Mesodermal cell (in vitro differentiated cells): Measurements from ENCODE around the gene PKD1.
"Not testable (repeated sequence)": the region's sequence is repeated elsewhere in the genome, so short reads cannot be mapped to it uniquely, and the experiment has no call there.

Experiments used
- H3K27ac ChIP-seq: 2 replicates; pipeline ENCODE4 v1.7.0; 2013; ENCODE audit warnings: mild to moderate bottlenecking, low read depth, low read length, moderate library complexity; ENCODE audit not compliant: severe bottlenecking
- H3K36me3 ChIP-seq: 2 replicates; pipeline ENCODE4 v1.7.1; 2013; ENCODE audit warnings: mild to moderate bottlenecking, low read length, moderate library complexity; ENCODE audit not compliant: control insufficient read depth, insufficient read depth
- H3K4me1 ChIP-seq: one replicate; pipeline ENCODE4 v1.7.1; 2013; ENCODE audit warnings: mild to moderate bottlenecking, low read length; ENCODE audit not compliant: insufficient read depth, control insufficient read depth, poor library complexity, severe bottlenecking
- H3K4me3 ChIP-seq: 2 replicates; pipeline ENCODE4 v1.7.0; 2013; ENCODE audit warnings: low read length, control low read depth, mild to moderate bottlenecking; ENCODE audit not compliant: insufficient read depth, poor library complexity, severe bottlenecking; ENCODE audit errors: extremely low read depth
- H3K9me3 ChIP-seq: 2 replicates; pipeline ENCODE4 v1.7.1; 2013; ENCODE audit warnings: mild to moderate bottlenecking, low read length, moderate library complexity; ENCODE audit not compliant: control insufficient read depth
- WGBS, 2 experiments: methylation state at CpG; one replicate each; pipeline ENCODE4 v1.1.5; 2013; ENCODE audit warnings: missing lambda C conversion rate in 2 of 2; ENCODE audit not compliant: insufficient coverage in 2 of 2; 5-methylcytosine and 5-hydroxymethylcytosine counted together

Gene PKD1

DNA sequence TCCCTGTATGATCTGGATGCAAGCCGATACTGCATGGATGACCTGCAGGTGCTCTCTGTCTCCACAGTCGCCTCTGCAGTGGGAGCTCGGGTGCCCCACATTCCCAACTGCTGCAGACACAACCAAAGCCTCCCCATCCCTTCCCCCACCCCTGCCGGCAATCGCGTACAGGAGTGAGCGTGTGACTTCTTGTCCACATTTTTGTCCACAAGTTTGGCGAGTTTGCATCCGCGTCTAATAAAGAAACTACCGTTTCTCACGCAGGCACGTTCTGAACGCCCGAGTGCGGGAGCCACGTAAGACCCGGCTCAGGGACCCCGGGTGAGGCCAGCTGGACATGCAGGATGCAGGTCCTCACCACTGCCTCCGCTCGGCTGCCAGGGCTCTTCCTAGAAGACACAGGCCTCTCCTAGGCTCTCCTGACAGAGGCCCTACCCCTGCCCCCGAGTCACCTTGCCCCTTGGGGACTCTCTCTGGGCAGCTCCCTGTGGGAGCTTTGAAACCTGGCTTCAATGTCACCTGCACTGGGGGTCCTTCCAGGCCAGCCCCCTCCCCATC is 5.7 kb downstream of the PKD1 start:
- H3K4me3 ChIP-seq, H3K9me3 ChIP-seq, H3K36me3 ChIP-seq, H3K27ac ChIP-seq: not testable (repeated sequence)
- WGBS, 2 experiments = 94 to 96% methylated on average over 14 to 16 of the region's 22 CpGs
- peaks cover 23% of the 10 kb centered on the region for H3K4me1 ChIP-seq

DNA sequence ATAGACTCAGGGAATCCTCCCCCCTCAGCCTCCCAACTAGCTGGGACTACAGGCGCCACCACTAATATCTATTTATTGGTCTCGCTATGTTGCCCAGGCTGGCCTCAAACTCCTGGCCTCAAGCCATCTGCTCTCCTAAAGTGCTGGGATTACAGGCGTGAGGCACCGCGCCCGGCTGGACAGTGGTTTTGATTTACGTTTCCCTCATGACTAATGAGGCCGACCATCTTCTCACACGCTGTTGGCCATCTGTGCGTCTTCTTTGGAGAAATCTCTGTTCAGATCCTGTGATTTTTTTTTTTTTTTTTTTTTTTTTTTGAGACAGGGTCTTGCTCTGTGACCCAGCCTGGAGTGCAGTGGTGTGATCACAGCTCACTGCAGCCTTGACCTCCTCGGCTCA is 6.4 kb downstream of the PKD1 start:
- H3K4me3 ChIP-seq, H3K27ac ChIP-seq, H3K36me3 ChIP-seq, H3K9me3 ChIP-seq: not testable (repeated sequence)
- WGBS, 2 experiments = 97% methylated on average over 5 of the region's 11 CpGs; no CpG with 5 or more reads in 1 of the 2 experiments
- peaks cover 27% of the 10 kb centered on the region for H3K4me1 ChIP-seq

DNA sequence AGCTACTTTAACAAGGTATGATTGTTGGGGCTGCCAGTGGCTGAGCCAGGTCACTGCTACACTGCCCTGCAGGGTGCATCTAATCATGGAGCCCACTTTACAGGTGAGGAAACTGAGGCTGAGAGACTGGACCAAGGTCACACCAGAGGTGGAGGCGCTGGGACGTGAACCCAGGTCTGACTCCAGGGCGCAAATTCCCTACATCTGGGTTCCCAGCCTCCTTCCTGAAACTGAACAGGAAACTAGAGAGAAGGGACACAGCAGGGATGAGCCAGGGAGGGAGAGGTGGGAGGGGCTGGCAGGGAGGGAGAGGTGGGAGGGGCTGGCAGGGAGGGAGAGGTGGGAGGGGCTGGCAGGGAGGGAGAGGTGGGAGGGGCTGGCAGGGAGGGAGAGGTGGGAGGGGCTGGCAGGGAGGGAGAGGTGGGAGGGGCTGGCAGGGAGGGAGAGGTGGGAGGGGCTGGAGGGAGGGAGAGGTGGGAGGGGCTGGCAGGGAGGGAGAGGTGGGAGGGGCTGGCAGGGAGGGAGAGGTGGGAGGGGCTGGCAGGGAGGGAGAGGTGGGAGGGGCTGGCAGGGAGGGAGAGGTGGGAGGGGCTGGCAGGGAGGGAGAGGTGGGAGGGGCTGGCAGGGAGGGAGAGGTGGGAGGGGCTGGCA is 7.9 kb downstream of the PKD1 start:
- H3K4me1 ChIP-seq = peaks cover 34% of the 10 kb centered on the region
- not testable (repeated sequence) for H3K9me3 ChIP-seq, H3K36me3 ChIP-seq, H3K4me3 ChIP-seq, H3K27ac ChIP-seq
- no CpG with 5 or more reads among the region's 3 CpGs for WGBS, 2 experiments

DNA sequence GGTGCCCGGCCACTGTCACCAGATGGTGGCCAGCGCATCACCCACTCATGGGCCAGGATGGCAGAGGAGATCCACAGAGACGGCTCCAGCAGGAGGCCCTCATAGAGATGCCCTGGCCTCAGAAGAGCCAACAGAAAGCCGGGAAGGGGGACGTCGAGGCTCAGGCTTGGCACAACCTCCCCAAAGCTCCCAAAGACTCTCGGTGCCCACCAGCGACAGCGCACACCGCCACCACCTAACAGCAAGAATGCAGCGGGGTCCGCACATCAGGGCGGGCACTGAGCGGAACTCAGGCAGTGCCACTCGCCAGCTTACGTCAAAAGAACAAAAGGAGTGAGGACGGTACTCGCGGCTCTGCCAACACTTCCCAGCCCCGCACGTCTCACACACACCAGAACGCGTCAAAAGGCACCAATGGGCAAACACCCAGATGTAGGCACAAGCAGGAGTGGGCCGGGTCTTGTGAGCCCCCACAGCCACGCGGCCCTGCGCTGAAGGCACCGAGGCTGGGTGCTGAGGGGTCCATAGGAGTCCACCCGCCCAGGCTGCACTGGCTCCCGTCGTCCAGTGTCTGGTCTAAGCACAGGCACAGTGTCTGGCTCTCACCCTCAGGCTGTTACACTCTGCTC is 8.7 kb downstream of the PKD1 start:
- H3K4me3 ChIP-seq, H3K27ac ChIP-seq, H3K9me3 ChIP-seq, H3K36me3 ChIP-seq: not testable (repeated sequence)
- WGBS, 2 experiments = 91 to 93% methylated on average over 20 to 22 of the region's 31 CpGs
- peaks cover 34% of the 10 kb centered on the region for H3K4me1 ChIP-seq

DNA sequence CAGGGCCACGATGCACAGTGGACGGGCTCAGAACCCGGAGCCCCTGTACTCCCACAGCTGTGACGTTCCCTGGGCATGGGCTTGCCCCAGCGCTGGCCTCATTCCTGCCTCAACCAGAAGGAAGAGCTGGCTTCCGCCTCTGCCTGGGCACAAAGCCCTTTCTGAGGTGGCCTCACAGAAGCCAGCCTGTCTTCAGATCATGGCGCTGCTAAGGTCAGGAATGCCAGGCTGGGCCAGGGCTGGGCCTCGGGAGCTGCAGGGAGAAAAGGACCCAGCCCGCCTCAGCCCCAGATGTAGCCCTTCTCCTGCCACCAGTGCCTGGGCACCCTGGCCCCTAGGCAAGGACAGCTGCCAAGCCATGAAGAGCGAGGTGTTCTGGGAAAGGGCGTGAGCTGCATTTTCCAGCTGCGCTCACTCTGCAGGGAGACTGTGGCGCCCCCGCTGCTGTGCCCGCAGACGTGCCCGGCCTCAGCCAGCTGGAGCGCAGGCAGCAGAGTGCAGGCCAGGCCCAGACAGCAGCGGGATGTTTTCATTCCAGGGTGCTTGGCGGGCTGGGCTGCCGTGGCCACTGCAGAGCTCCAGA is 9.4 kb downstream of the PKD1 start:
- WGBS, 2 experiments = 94 to 97% methylated on average over 13 to 15 of the region's 21 CpGs
- H3K4me1 ChIP-seq = peaks cover 34% of the 10 kb centered on the region
- H3K27ac ChIP-seq = not testable (repeated sequence)

DNA sequence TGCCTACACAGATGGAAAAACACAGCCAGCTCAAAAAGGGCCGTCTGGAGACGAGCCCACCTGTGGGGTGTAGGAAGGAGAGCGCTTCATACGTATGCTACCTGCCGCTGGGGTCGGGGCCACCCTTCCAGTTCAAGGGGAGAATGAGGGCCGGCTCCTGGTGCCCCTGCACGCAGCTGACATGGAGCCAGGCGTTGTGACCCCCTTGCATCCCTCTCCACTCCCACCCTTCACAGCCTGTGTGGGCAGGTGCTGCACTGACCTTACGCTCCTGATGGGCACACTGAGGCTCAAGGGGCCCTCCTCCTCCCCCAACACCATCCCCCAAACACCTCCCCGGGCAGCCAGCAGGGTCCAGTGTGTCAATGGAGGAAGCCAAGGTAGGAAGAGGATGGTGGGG is 10.1 kb downstream of the PKD1 start:
- not testable (repeated sequence) for H3K4me3 ChIP-seq, H3K9me3 ChIP-seq, H3K36me3 ChIP-seq
- Histone ChIP-seq H3K27ac (peak overlapping the region; percentile 98), H3K4me1 (peaks cover 34% of the 10 kb centered on the region)
- 55 to 74% methylated on average over 5 to 8 of the region's 11 CpGs for WGBS, 2 experiments

More for the DNA sequence above, 9.4 kb downstream of the PKD1 start:
- not testable (repeated sequence) for H3K36me3 ChIP-seq, H3K9me3 ChIP-seq, H3K4me3 ChIP-seq

DNA sequence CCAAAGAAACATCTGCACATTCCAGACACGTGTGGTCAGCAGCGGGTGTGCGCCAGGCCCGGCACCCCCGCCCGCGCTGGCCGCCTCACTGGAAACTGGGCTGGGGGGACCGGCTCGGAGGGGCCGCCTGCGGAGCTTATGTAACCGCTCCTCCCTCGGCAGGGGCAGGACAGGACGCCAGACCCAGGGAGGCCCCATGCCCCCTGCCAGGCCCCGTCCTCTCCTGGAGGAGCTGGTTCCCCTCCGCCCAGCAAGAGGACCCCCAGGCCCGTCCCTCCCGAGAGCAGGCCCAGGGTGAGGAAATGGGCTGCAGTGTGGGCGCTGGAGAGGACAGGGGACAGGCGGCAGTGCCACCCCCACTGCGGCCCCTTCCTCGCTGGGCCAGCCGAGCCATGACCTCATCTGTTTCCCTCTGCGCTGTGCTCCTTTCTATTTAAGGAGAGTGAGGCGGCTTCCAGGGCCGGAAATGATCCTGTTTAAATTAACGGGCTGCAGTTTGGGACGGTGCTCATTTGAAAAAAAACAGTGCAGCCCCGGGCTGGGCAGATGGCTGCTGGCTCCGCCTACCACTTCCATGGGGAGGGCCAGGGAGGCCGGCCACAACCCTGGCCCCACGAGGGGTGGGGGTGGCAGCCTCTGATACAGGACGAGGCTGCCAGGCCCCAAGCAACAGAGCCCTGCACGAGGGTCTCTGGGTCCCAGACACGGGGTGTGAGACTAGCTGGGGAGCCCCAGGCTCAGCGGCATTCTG is 10.8 kb downstream of the PKD1 start:
- H3K9me3 ChIP-seq, H3K36me3 ChIP-seq: not testable (repeated sequence)
- H3K4me3 ChIP-seq = peak overlapping the region; percentile 18
- H3K4me1 ChIP-seq = peaks cover 34% of the 10 kb centered on the region
- peak overlapping the region; percentile 98 for H3K27ac ChIP-seq
- 10 to 14% methylated on average over 17 to 22 of the region's 37 CpGs for WGBS, 2 experiments

DNA sequence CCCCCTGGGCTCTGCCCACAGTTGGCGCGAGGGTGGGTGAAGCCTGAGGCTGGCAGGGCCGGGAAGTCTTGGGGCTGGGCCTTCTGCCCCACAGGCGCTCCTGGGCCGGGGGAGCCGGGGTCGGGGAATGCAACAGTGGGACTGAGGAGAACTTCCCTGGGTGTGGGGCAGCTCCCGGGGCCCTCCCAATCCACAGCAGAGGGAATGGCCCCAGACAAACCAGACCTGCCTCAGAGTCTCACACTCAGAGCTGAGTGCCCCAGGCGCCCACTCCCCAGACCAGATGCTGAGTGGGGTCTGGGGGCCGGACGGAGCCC is 11.4 kb downstream of the PKD1 start:
- not testable (repeated sequence) for H3K36me3 ChIP-seq, H3K9me3 ChIP-seq
- Histone ChIP-seq H3K4me3 (peak overlapping the region; percentile 18), H3K27ac (peak overlapping the region; percentile 98), H3K4me1 (peaks cover 34% of the 10 kb centered on the region)
- 28 to 39% methylated on average over 6 to 8 of the region's 11 CpGs for WGBS, 2 experiments

DNA sequence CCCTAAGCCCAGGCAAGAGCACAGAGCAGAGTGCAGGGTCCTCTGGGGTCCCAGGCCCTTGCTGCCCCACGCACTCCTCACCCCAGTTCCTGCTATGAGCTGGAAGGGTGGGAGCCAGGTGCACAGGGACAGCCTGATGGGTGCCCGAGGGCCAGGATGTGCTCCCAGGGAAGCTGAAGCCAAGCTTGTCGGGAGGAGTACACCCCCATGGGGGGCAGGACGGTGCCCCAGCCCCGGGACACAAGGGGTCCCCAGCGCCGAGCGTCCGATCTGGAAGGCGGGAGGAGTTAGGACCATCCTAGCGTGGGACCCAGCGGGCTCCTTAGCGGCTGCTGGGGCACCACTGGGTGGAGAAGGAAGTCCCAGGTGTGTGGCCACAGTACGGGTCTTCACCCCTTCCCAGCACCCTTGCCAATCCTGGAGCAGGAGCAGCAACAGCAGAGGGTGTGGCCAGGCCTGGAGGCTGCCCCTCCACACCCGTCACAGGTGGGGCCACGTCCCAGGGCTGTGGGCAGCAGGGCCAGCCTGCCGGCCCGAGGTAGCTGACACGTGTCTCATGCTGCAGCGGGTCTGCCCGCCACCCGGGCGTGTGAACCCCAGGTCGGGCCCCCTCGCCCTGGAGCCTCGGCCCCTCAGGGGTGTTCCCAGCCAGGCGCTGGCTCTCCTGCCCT is 11.9 kb downstream of the PKD1 start:
- not testable (repeated sequence) for H3K4me3 ChIP-seq, H3K36me3 ChIP-seq, H3K9me3 ChIP-seq
- peaks cover 34% of the 10 kb centered on the region for H3K4me1 ChIP-seq
- WGBS, 2 experiments = 77 to 92% methylated on average over 6 to 7 of the region's 27 CpGs
- H3K27ac ChIP-seq = peak overlapping the region; percentile 98

DNA sequence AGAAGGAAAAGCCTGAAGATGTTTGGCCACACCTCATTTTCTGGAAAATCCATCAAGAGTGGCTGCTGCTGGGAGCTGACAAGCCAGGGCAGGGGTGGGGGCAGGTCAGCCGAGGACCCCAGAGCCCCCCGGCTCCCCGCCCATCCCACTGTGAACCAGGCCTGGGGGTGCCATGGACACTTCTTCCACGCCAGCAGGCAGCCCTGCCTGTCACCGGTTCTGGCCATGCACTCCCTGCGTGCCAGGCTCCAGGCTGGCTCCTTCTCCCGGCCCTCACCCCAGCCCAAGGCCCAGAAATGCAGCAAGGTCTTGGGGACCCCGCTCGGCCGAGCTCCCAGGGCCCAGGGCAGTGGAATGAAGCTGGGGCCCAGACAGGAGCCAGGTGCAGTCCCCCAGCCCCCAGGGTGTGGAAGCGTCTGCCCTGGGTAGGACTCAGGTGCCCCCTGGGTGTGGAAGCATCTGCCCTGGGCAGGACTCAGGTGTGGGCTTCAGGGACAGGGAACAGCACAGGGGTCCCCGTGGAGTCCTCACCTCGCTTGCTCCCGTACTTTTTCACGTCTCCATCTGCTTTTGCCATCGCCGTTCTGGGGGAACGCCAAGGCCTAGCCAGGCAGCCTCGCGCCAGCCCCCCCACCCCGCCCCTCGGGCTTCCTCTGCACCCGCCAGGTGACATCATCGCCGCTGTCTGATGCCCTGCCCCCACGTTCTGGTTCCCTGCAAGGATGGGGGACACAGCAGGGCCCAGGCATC is 12.6 kb downstream of the PKD1 start:
- not testable (repeated sequence) for H3K4me3 ChIP-seq, H3K36me3 ChIP-seq, H3K9me3 ChIP-seq, H3K27ac ChIP-seq
- 91 to 93% methylated on average over 5 to 10 of the region's 26 CpGs for WGBS, 2 experiments
- peaks cover 34% of the 10 kb centered on the region for H3K4me1 ChIP-seq
